ENCODE measurements around the gene GPR156.
"Not testable (repeated sequence)": the region's sequence is repeated elsewhere in the genome, so short reads cannot be mapped to it uniquely, and the experiment has no call there.

GPR156 gene

DNA sequence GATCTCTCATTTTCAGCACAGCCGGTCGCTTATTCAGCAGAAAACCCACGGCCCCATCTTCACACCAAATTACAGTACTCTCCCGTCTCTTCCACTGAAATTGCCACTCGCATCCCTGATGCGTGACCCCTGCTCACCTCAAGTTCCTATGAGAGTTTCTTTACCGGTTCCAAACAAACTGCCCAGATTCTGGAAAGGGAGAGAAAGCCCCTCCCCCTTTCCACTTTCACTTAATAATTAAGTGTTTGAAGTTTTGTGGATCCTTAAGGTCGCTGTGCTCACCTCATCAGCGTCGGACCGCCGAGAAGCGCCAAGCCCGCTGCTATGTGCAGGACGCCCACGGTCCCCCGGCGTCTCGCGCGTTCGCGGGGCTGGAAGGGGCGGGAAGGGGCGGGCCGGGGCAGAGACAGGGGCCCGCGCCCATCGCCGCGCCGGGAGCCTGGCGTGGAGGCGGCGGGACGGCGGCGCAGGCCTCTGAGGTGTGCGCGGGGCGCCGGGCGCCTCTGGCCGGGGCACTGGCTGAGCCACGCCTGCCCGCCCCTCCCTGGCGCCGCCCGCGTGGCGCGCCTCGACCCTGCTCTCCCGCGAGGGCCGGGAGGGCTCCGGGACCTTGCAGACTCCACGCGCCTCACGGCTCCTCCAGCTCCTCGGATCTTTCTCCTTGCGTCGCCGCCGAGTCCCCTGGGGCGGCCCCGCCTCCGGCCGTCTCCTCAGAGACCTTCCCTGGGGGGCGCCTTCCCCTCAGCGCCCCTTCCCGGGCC is at the start of gene GPR156:
TSS of gene GPR156 (minus strand) at position 476 of the 761 bp plus-strand sequence. CDS start 41,124 bp downstream, outside the sequence.
- no peak for DNase-seq

DNA sequence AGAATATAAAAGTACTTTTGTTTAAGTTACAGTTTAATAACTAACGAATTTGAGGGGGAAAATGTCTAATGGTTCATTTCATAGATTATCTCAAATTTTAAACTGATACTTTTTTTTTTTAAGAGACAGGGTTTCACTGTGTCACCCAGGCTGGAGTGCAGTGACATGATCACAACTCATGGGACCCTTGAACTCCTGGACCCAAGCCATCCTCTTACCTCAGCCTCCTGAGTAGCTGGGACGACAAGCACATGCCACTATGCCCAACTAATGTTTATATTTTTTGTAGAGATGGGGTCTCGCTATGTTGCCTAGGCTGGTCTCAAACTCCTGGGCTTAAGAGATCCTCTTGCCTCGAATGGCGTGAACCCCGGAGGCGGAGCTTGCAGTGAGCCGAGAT is 47.6 kb upstream of the GPR156 start:
- no peak for DNase-seq

DNA sequence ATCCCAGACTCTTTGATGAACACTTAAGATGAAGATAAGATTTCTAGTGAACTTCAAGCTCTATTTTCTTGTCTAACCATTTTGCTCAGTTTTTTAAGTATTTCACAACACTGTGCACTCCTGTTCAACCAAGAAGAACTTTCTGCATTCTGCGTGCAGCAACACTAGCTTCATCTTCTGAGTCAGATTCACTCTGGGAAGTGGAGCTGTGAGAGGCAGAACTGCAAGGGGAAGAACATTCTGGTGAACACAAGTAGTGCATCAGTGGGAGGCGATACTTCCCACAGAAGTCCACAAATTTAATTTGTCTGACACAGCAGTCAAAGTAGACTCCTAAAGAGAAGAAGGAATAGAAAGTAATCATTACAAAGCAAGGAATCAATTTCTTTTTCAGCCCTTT is 46.1 kb upstream of the GPR156 start:
- DNase-seq = no peak

DNA sequence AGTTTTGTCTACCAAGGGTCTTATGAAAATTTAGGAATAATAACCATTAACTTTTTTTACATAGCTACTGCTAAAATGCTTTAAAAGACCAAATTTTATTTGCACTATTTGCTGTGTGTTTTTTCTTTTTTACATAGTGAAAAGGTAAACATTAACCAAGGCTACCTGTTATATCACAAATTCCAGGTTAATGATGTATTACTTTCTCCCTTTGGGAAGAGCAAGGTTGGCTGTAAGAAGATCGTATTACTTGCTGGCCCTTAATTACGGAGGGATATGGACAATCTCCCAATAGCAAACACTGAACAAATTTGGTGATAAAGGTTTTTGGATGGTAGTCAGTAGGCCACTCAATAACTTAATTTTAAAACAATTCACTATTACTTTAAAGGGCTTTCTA is 41.8 kb upstream of the GPR156 start:
- DNase-seq = no peak

DNA sequence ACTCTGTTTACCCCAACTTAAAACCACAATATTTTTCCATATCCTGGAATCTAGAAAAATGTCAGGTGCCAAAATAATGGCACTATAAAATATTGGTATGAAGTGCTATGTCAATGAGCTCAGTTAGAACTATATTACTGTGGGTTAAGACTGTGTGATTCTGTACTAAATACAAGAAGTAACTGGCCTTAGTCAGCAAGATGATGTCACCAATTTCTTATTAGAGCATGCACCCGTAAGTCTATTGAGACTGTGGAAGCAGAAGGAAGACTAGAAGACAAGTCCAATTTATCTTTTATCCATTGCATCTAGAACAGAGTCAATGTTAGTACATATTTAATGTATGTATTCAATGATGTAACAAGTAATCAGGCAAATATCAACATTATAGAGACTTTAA is 39.2 kb upstream of the GPR156 start:
- no peak for DNase-seq

DNA sequence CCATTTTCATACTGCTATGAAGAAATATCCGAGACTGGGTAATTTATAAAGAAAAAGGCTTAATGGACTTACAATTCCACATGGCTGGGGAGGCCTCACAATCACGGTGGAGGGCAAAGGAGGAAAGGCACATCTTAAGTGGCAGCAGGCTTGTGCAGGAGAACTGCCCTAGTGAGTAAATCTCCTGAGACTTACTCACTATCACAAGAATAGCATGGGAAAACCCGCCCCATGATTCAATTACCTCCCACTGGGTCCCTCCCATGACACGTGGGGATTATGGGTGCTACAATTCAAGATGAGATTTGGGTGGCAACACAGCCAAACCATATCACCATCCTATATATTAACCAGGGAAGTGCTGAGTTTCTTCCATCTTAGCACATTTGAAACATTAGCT is 38.7 kb upstream of the GPR156 start:
- DNase-seq = not testable (repeated sequence)

DNA sequence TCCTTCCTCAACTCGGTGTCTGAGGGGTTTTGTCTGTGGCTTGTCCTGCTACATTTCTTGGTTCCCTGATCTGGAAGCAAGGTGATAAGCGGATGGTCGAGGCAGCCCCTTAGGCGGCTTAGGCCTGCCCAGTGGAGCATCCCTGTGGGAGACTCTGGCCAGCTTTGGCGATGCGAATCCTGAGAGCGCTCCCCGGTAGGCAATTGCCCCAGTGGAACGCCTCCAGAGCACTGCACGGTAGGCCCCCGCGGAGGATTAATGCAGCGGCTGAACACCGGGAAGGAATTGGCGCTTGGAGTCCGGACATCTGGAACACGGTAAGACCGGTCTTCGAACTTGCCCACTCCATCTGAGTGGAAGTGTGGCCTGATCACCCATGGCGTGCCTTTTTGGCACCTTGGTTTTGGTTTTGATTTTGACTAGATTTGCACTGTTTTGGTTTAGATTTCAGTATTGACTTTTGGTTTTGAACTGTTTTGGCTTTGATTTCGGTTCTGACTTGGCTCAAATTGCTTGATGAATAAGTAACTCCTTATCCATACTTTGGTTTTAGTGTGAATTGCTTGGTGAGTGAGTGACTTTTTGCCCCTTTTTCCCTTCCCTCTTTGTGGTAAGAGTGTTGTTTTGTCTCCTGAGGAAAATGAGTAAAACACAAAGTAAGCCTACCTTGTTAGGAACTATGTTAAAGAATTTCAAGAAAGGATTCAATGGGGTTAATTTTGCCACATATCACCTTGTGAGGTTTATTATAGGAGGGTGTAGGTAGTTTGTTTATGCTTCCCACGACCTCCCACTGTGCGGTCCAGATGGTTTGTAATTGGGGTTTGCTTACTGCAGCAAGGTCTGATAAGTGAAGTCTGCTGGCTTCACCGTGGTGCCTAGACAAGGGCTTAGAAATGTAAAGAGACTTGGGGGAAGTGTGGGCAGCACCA is 27.1 kb upstream of the GPR156 start:
- no peak for DNase-seq

DNA sequence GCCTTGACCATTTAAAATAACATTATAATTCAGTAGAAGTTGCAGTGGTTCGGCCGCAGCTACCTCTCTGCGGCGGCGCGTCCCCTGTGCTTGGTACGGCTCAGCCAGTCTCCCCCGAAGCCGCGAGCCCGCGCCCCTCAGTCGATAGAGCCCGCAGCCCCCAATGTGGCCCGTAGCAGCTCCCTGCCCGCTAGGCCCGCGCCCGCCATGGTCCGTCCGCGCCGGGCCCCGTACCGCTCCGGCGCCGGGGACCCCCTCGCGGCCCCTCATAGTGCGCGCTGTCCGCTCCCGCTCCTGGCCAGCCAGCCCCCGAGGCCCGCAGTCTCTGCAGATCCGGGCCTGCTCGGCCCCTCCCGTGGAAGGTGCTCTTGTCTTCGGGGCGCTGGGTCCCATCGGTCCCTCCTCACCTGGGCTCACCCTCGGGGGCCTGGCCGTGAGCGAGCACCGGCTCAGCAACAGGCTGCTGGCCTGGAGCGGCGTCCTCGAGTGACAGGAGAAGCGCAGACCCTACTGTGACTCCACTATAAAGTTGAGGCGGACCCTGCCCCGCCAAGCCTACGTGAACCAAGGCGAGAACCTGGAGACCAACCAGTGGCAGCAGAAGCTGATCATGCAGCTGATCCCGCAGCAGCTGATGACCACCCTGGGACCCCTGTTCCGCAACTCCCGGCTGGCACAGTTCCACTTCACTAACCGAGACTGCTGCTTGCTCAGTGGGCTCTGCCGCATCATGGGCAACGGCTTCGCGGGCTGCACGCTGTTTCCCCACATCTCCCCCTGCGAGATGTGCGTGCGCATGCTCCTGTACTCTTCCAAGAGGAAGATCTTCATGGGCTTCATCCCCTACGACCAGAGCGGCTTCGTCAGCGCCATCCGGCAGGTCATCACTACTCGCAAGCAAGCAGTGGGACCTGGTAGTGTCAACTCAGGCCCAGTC is 21.8 kb upstream of the GPR156 start:
- no peak for DNase-seq

DNA sequence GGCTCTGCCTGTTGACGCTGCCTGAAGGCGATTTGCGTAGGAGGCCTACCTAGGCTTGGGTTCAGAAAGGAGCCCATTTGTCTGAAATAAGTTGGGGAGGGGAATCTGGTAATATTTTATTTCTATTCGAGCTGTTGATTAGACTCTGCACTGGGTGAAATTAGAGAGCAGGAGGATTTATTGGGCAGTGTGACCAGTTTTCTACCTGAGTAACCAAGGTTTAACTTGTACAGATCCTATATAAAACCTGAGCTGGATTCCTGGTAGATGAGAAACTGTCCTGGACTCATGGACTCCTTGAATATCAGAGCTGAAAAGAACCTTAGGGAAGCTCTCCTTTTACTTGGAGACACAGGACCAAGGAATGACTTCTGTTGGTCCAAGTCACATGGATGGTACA is 19.6 kb upstream of the GPR156 start:
- DNase-seq = no peak

DNA sequence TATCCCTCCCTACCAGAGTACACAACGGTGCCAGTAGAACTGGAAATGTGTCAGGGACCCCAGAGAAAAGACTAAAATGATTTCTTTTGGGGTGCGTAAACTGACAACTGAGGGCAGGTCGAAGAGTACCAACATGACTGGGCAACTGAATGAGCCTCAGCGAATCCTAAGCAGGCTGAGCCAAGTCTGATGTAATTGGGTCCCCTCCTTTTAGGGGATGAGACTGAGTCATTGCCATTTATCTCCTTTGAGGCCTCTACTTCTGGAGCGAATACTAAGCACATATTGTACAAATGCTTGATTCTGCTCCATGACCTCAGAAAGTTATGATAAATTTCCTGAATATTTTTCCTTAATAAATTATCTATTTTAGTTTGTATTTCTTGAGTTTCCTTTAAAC is 17.3 kb upstream of the GPR156 start:
- DNase-seq = no peak

DNA sequence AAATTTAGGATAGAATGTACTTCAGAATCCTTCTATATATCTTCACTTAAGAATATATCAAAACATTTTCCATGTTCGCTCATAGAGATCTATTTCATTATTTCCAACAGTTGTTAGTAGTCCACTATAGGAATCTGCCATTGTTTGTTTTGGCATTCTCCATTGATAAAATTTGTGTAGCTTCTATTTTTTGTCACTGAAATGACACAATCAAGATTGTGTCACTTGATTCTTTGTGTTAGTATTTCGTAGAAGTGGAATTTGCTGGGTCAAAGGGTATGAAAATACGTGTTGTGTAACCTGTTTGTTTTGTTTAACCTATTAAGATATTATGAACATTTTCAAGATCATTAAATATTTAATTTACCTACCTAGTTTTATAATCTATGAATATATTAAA is 15.9 kb upstream of the GPR156 start:
- no peak for DNase-seq

DNA sequence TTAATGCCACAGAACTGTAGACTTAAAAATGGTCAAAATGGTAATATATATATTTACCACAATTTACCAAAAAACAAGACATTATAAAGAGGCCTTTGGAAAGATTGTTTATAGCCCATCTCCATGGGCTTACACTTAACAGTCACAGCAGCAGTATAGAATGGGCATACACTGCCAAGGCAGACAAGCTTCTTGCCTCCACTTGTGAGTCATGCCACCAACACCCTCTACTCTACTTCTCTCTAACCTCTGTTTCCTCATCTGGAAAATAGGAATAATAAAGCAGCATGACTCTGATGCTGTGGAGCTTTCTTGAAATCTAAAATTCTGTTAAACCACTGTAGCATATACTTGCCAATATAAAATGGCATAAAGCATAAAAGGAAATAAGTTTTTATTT is 14.4 kb upstream of the GPR156 start:
- DNase-seq = no peak

DNA sequence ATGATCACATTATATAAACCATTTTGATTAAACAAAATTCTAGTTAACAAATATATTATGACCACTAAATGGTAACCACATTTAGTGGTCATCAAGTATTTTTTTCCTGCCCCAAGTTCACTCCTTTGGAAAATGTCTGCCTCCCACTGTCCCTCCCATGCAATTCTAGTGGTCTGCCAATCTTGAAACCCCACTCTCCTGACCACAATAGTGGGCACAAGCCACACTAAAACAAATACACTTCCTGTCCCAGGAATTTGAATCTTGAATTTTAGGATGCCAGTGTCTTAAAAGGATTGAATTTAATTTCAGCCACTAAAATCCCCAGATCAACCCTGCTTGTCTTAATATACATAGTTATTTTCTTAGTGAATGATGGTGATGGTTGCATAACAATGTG is 14.0 kb upstream of the GPR156 start:
- DNase-seq = no peak

DNA sequence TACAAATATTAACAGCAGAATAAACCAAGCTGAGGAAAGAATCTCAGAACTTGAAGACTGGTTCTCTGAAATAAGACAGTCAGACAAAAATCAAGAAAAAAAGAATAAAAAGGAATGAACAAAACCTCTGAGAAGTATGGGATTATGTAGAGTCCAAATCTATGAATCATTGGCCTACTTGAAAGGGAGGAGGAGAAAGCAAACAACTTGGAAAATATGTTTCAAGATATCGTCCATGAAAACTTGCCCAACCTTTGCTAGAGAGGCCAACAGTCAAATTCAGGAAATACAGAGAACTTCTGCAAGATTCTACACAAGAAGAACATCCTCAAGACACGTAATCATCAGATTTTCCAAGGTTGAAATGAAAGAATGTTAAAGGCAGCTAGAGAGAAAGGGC is 6.5 kb upstream of the GPR156 start:
- not testable (repeated sequence) for DNase-seq

DNA sequence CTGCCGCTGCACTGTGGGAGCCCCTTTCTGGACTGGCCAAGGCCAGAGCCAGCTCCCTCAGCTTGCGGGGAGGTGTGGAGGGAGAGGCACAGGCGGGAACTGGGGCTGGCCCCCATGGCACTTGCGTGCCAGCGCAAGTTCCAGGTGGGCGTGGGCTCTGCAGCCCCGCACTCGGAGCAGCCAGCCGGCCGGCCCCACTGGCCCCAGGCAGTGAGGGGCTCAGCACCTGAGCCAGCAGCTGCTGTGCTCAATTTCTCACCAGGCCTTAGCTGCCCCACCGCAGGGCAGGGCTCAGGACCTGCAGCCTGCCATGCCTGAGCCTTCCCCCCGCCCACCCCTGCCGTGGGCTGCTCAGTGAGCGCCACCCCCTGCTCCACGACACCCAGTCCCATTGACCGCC is 4.6 kb upstream of the GPR156 start:
- no peak for DNase-seq

DNA sequence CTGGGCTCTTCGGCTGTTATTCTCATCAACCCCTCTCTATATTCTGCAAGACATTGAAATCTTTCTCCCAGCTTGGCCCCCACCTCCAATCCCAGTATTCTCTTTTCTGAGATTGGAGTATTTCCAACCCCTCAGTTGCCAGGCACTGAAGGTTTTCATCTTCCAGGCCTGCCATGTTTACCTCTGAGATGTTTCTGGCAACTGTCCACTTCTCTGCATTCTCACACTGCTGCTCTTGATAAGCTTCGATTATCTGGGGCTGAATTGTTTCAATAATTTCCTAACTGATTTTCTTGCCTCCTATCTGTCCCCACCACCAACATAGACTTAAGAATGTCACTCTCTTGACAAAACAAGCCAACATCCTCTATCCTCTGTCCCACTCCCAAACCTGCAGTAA is 1.4 kb upstream of the GPR156 start:
- no peak for DNase-seq

DNA sequence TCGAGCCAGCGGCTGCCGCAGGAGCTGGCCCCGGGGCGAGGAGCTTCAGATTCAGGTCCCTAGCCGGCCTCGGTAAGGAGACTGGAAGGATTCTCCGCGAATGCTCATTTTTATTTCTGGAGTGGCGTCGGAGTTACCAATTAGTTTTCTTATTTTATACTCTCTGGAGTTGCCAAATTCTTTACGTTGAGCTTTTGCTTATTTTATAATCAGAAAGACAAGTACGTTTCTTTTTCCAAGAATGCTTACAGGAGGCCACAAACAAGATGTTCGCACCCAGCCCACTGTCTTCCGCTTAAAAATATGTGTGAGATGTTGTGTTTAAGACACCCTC is 453 bp upstream of the GPR156 start:
- DNase-seq = no peak

DNA sequence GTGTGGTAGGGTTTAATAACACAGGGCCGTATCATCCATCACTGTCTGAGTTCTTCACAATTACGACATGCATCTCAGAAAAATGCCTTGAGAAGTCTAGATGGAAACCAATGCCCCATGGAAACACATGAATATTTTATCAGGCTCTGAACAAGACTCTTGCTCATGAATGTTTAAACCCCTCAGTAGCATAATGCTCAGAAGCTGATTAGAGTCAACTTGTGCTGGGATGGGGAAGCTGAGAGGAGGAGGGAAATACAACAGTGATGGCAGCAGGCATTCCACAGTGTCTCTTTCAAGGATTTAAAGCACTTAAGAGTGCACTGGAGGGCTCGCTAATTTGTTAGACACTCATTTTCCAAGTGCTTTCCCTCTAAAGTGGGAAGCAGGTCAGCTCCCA is 3.8 kb downstream of the GPR156 start:
- DNase-seq = no peak

DNA sequence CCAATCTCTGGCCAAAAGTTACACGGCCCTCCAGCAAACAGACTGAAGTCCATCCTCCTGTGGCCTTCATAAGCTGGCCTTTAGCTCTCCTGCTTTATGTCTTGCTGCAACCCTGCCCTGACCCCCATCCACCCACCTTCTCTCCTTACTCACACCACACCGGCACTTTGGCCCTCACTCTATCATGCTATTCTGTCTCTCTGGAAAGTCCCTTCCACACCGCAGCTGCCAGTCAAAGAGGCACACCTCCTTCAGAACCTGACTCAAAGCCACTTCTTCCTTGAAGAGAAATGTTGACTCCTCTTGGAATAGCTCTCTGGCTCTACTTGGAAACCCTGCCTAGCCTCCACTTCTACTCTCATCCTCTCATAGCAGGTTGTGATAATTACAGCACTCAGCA is 4.5 kb downstream of the GPR156 start:
- DNase-seq = no peak

DNA sequence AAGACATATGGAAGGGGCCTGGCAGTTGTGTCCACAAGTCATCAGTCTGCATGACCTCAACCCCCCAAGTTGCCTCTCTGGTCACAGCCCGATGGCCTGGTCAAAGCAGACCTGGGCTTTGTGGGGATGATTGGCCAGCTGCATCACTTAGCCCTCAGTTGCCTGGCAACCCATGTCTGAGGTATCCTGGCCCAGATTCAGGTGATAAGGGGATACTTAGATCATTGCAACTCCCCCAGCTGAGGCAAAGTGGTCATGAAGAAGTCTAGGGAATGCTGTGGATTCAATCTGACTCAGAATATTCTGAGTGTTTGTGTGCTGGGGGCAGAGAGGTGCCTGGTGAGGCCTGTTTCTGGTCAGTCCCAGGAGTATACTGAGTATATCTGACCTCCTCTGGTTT is 5.0 kb downstream of the GPR156 start:
- DNase-seq = no peak

DNA sequence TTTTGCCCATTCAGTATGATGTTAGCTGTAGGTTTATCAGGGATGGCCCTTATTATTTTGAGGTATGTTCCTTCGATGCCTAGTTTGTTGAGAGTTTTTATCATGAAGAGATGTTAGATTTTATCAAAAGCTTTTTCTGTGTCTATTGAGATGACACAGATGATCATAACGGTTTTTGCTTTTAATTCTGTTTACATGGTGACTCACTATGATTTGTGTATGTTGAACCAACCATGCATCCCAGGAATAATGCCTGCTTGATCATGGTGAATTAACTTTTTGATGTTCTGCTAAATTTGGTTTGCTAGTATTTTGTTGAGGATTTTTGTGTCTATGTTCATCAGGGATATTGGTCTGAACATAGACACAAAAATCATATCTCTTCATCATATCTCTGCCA is 8.3 kb downstream of the GPR156 start:
- no peak for DNase-seq

DNA sequence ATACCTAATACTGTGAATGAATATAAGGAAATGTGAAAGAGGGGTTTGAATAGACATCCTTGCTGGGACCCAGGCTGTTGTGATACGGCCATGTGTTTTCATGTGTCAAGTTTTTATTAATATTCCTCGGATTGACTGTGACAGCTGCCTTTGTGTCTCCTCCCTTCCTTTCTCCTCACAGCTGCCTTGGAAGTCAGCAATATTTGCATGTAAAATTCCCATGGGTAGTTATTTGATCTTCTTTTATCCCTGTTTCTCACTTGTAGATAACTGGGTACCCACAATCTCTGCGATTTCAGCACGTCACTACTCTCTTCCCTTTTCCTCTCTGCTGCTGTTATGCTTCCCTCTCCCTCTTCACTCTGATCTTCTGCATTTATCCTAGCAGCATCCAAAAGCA is 9.4 kb downstream of the GPR156 start:
- DNase-seq = no peak

DNA sequence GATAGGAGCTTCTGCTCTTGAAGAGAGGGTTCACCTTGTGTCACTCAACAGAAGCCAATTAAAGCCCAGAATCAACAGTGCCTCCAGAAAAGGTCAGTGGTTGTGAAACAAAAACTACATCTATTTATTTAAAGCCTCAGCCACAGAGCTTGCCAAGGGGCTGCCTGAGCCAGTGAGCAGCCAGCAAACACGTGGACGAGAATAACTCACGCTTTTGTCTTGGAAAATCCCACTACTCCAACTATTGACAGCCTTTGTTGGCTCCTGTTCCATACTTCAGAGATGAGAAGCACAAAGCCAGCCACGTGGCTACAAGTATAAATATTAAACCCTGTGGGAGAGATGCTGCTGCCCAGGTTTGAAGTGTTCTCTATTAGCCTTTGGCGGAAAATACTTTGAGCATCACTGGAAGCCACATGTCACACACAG is 10.3 kb downstream of the GPR156 start:
- DNase-seq = no peak
